Body of pancreas (tissue), 4 donors: ENCODE results near the gene SRPRB.

Experiments
- CTCF ChIP-seq, 7 experiments: fragments of 450-650 bp in 4 of 7; fragments of 200-600 bp in 3 of 7; sonication (generic) in 3 of 7; IDR thresholded peaks; one replicate each; pipeline ENCODE4 v1.5.1; 2016 to 2019; ENCODE audit warnings: antibody characterized with exemption in 7 of 7
- POLR2A ChIP-seq, 3 donors: fragments of 450-650 bp; IDR thresholded peaks; one replicate each; pipeline ENCODE4 v1.6.1; 2016; ENCODE audit warnings: antibody characterized with exemption in 3 of 3, mild to moderate bottlenecking in 2 of 3

DNA sequence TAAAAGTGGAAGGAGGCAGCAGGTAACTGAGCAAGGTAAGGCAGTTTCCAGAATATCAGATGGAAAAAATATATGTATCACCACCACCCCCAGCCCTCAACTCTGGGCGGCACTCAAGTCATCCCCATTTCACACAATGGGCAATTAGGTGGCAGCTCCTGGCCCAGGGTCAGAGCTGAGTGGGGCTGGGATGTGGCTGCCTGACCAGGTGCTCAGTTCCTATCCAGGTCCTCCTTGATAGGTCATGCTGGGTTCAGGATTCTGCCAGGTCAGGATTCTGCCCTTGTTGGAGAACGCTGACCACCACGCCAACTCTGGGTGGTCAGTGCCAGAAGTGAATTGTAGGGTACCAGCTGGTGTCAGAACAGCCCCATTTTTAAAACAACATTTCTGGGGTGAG, 60.5 kb downstream of the SRPRB start:
- no peak for TF ChIP-seq CTCF (IDR thresholded peaks at IDR 0.05)
- TF ChIP-seq POLR2A (IDR thresholded peaks at IDR 0.05), result no peak
